K562 (cell line): ENCODE data around the gene ZNF69. TPM values are rescaled to one million over a fixed set of nuclear protein-coding genes. Genes with fewer than 3 reads are reported as not detected.

Source experiments
- BCOR ChIP-seq: fragments of 450-650 bp; IDR thresholded peaks from 2 replicates; pipeline ENCODE4 v1.6.1; 2016
- DEAF1 ChIP-seq: fragments of 450-650 bp; formaldehyde crosslinking; IDR thresholded peaks from 2 replicates; pipeline ENCODE4 v1.4.0; 2020; ENCODE audit warnings: mild to moderate bottlenecking, moderate library complexity
- EWSR1 ChIP-seq: fragments of 450-650 bp; IDR thresholded peaks from 2 replicates; pipeline ENCODE4 v1.6.1; 2018; ENCODE audit warnings: borderline replicate concordance, mild to moderate bottlenecking, low read depth, moderate library complexity; ENCODE audit not compliant: partially characterized antibody
- MNT ChIP-seq, 2 experiments: fragments of 450-650 bp; conservative IDR thresholded peaks; 2 replicates each; pipeline ENCODE4 v1.6.1; 2017; ENCODE audit warnings: mild to moderate bottlenecking in 2 of 2, moderate library complexity in 2 of 2
- NRF1 ChIP-seq, 2 experiments: fragments of 450-650 bp; IDR thresholded peaks in 1 of 2; conservative IDR thresholded peaks in 1 of 2; 2 replicates each; pipeline ENCODE4 v1.6.1; 2014; ENCODE audit warnings: mild to moderate bottlenecking in 2 of 2
- SMARCA4 ChIP-seq: fragments of 450-650 bp; IDR thresholded peaks from 2 replicates; pipeline ENCODE4 v1.6.1; 2016
- ZBTB40 ChIP-seq, 2 experiments: fragments of 450-650 bp in 1 of 2; sonication (generic) in 1 of 2; formaldehyde crosslinking in 1 of 2; IDR thresholded peaks; 2 replicates each; pipeline versions ENCODE4 v1.7.1 to v1.9.0; 2016 to 2022; ENCODE audit warnings: inconsistent platforms in 1 of 2, mild to moderate bottlenecking in 1 of 2, missing genetic modification reagents in 1 of 2
- ZKSCAN1 ChIP-seq: fragments of 150-350 bp; IDR thresholded peaks from 2 replicates; pipeline ENCODE4 v1.6.1; 2016; ENCODE audit warnings: low read depth, low read length
- ZNF740 ChIP-seq, 3 experiments: fragments of 200-800 bp in 1 of 3; sonication (Bioruptor generic) in 1 of 3; sonication (generic) in 1 of 3; formaldehyde crosslinking in 1 of 3; IDR thresholded peaks; 2 replicates each; pipeline versions ENCODE4 v1.6.1 to v1.8.0; 2016 to 2022; ENCODE audit warnings: mild to moderate bottlenecking in 2 of 3, missing compliant biosample characterization in 2 of 3, missing genetic modification characterization in 2 of 3, missing genetic modification reagents in 1 of 3
- polyA plus RNA-seq, 8 experiments: library from polyadenylated mRNA; depleted of rRNA in 4 of 8; stranded (reverse) in 5 of 8; unstranded in 3 of 8; fragments of >200 nt; fragmentation: Nextera tagmentation in 2 of 8; fragmentation: Illumina TruSeq in 1 of 8; extraction: Ambion mirVana in 2 of 8; extraction: Trizol in 1 of 8; gene quantifications; 2 replicates each; pipeline versions ENCODE4 v1.2.1 to v1.2.3, GENCODE V29; 2011 to 2014; ENCODE audit warnings: inconsistent platforms in 1 of 8, missing spikeins in 1 of 8
- total RNA-seq, 7 experiments: library from RNA; depleted of rRNA in 6 of 7; stranded (reverse); fragments of >200 nt in 6 of 7; fragmentation: Illumina TruSeq in 2 of 7; extraction: Trizol in 2 of 7; gene quantifications; 2 replicates each; pipeline versions ENCODE4 v1.2.1 to v1.2.3, GENCODE V29; 2011 to 2021; ENCODE audit warnings: low replicate concordance in 1 of 7

ZNF69 gene
- total and polyA plus RNA-seq, 9 of the 15 experiments (the other 6 are each of a cell fraction or from before 2014, with no cell fraction given): 2.3 to 5.4 (median 3.6) TPM

GRCh38 chr19:11887611-11888531 lies at the start of gene ZNF69 (continued):
- TF ChIP-seq DEAF1 (CRISPR knock-in tag): no peak
- TF ChIP-seq ZKSCAN1: 0 out of 2 replicates have a peak, but pooled peaks have one; percentile 6
- TF ChIP-seq ZBTB40 (IDR thresholded peaks at IDR 0.05): no peak
- TF ChIP-seq ZBTB40 (CRISPR knock-in tag; IDR thresholded peaks at IDR 0.05): no peak
- TF ChIP-seq EWSR1: no peak
- TF ChIP-seq ZNF740 (CRISPR knock-in tag; IDR thresholded peaks at IDR 0.05): no peak
- TF ChIP-seq ZNF740 (tag; IDR thresholded peaks at IDR 0.05): no peak
- TF ChIP-seq NRF1 (conservative IDR thresholded peaks at IDR 0.05 in 1 of 2, IDR thresholded peaks at IDR 0.05 in 1 of 2): peak; percentile 71 to 76
- TF ChIP-seq MNT (conservative IDR thresholded peaks at IDR 0.05): peak; percentile 25 to 71; a peak in 2 of 4 replicates
- TF ChIP-seq SMARCA4: no peak
- 0 out of 2 replicates have a peak, but pooled peaks have one; percentile 37 for TF ChIP-seq BCOR
